ENCODE results near the gene BEAN1.
"Not testable (repeated sequence)": the region's sequence is repeated elsewhere in the genome, so short reads cannot be mapped to it uniquely, and the experiment has no call there.

BEAN1 gene

DNA sequence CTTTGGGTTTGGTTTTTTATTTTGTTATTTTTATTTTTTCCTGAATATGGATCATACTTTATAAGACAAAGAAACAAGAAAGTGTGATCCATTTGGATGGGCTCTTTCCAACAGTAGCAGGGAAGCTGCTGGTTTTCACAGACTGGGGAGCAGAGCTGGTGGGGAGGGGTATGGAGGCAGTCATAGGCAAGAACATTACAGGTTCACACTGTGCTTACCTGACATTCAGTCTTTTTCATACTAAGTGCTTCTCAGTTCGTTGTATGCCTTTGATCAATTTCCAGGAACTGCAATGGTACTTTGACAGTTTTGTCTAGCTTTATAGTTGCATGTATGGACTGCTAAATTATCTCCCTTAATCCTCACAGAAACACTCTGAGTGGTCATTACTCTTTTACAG lies 27.7 kb downstream of the BEAN1 start:
- DNase-seq (ENCODE audit: insufficient read length, low spot score) (no peak), FAIRE-seq (no peak)
- TF ChIP-seq POLR2A (IDR thresholded peaks at IDR 0.05; ENCODE audit: low read depth, low read length): no peak

DNA sequence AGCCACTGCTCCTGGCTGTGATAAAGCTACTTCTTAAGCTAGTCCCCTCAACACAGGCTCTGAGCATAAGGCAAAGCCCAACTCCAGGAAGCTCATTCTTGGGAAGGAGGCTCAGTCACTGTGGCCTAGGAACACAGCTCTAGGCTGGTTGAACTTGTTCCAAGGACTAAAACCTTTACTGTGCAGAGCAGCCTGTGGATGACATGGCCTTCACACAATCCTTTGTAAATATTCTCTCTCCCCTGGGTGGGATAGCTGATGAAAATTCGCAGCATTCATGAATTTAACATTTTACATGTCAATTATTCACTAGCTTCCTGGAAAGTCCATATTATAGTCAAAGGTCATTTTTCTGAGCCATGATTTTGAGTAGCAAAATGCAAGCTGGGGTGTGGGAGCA lies 28.9 kb downstream of the BEAN1 start:
- FAIRE-seq (no peak), DNase-seq (ENCODE audit: insufficient read length, low spot score) (no peak)
- no peak for TF ChIP-seq POLR2A (IDR thresholded peaks at IDR 0.05; ENCODE audit: low read depth, low read length)

DNA sequence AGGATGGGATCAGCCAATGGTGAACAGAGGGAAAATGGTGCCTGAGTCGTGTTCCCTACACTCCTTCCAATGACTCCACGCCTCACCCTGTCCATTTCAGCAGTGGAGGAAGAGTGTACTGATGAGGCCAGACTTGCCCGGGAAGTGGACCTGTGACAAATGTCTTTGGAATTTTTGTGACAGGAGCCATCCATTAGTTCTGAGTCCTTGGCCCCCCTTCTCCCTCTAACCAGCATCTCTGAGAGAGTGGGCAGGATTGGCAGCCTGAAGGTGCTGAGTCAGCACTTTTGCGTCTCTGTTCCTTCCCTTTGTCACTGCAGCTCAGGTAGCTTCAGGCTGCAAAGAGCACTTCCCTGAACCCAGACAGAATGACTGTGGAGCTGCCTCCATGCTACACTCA lies 30.8 kb downstream of the BEAN1 start:
- no peak for DNase-seq (ENCODE audit: insufficient read length, low spot score)
- TF ChIP-seq POLR2A (IDR thresholded peaks at IDR 0.05; ENCODE audit: low read depth, low read length): no peak
- FAIRE-seq: no peak

GRCh38 chr16:66458292-66458691 lies 31.2 kb downstream of the BEAN1 start:
- FAIRE-seq: no peak
- no peak for DNase-seq (ENCODE audit: insufficient read length, low spot score)
- TF ChIP-seq POLR2A (IDR thresholded peaks at IDR 0.05; ENCODE audit: low read depth, low read length): no peak

GRCh38 chr16:66458853-66459252 lies 31.8 kb downstream of the BEAN1 start:
- DNase-seq (ENCODE audit: insufficient read length, low spot score) (no peak), FAIRE-seq (no peak)
- TF ChIP-seq POLR2A (IDR thresholded peaks at IDR 0.05; ENCODE audit: low read depth, low read length): no peak

DNA sequence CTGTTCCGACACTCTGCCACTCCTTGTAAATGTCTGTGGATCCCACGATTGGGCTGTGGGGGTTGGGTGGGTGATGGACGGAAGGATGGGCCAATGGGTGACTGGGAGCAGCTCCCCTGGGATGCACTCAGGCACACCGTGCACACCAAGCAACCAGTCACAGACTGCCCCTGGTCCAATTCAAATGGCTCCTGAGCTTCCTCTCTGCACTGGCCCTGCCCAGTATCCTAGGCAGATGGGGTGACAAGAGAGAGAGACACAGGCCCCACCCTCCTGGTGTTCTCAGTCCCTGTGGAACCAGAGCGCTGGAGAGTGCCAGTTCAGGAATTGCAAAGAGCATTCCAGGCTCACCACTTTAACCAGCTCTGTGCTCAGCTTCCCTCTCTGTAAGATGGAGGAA lies 32.8 kb downstream of the BEAN1 start:
- FAIRE-seq: no peak
- DNase-seq (ENCODE audit: insufficient read length, low spot score): peak; percentile 50
- no peak for TF ChIP-seq POLR2A (IDR thresholded peaks at IDR 0.05; ENCODE audit: low read depth, low read length)

DNA sequence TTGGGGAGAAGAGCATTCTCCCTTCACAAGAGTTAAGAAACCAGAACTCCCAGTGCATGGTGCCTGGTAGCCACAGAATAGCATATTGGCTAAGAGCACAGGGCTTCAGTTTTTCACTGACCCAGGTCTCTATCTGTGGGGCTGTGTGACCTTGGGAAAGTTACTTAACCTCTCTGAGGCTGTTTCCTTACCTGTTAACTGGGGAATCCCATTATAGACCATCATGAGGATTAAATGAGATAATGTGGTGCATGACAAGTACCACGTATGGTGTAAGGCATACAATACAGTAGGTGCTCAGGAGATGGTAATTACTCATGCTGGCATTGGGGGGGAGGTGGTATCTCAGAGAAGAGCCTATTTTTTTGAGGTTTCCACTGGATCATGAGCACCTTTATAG lies 33.6 kb downstream of the BEAN1 start:
- DNase-seq (ENCODE audit: insufficient read length, low spot score) (no peak), FAIRE-seq (no peak)
- TF ChIP-seq POLR2A (IDR thresholded peaks at IDR 0.05; ENCODE audit: low read depth, low read length): no peak

DNA sequence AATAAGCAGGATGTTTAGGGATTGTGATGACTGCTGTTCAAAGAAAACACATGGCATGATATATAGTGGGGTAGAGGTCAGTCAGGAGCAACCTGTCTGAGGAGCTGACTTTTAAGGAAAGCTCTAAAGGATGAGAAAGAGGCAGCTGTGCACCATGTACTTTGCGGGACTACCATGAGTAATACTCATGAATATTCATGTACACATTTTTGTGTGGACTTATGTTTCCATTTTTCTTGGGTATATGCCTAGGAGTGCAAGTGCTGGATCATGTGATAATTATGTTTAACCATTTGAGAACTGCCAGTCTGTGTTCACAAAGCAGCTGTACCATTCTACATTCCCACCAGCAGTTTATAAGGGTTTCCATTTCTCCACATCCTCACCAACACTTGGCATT lies 35.8 kb downstream of the BEAN1 start:
- no peak for FAIRE-seq
- DNase-seq (ENCODE audit: insufficient read length, low spot score): no peak
- no peak for TF ChIP-seq POLR2A (IDR thresholded peaks at IDR 0.05; ENCODE audit: low read depth, low read length)

DNA sequence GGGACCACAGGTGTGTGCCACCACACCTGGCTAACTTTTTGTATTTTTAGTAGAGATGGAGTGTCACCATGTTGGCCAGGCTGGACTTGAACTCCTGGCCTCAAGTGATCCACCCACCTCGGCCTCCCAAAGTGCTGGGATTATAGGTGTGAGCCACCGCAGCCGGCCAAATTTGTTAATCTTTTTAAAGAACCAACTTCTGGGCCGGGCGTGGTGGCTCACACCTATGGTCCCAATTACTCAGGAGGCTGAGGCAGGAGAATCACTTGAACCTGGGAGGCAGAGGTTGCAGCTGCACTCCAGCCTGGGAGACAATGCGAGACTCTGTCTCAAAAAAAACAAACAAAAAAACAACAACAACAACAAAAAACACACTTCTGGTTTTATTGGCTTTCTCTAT lies 38.9 kb downstream of the BEAN1 start:
- FAIRE-seq; DNase-seq (ENCODE audit: insufficient read length, low spot score): not testable (repeated sequence)

DNA sequence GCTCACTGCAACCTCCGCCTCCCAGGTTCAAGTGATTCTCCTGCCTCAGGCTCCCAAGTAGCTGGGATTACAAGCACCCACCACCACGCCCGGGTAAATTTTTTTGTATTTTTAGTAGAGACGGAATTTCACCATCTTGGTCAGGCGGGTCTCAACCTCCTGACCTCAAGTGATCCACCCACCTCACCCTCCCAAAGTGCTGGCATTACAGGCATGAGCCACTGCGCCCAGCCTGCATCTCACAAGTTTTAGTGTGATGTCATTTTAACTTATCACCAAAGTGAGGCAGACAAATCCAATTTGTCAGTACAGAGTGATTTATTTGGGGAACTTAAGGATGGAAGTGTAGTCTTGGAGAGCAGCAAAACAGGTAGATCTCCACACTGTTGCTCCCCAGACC lies 39.5 kb downstream of the BEAN1 start:
- FAIRE-seq; DNase-seq (ENCODE audit: insufficient read length, low spot score): not testable (repeated sequence)

- TF ChIP-seq POLR2A (IDR thresholded peaks at IDR 0.05; ENCODE audit: low read depth, low read length): no peak
- FAIRE-seq (no peak), DNase-seq (ENCODE audit: insufficient read length, low spot score) (no peak)
These were observed 40.5 kb downstream of the BEAN1 start for GRCh38 chr16:66467611-66468010.

DNA sequence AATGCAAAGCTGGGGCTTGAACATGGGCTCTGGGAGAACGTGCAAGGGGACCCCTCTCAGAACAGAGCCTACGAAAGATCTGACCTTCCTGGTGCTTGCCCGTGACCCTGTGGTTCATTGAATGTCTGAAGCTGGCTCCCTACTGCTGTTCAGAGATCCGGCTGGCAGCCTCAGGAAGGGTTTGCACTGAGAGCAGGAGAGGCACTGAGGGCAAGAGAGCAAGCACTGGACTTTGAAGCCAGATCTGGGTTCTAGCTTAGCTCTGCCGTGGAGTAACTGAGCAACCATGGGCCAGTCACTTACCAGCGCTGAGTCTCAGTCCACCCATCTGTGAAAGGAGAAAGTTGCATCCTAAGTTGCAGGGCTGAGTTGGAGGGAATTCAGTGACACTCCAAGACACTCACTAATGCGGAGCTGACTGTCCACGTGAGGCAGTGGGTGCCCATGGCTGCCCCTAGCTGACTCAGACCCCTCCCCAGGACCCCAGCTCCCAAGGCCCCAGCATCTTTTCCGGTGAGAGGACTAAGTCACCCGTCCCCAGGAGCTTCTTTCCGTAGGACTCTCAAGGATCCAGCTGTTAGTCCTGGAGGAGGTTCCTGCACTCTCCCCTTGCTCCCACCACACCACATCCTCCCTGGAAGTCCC lies 41.3 kb downstream of the BEAN1 start:
- no peak for TF ChIP-seq POLR2A (IDR thresholded peaks at IDR 0.05; ENCODE audit: low read depth, low read length)
- DNase-seq (ENCODE audit: insufficient read length, low spot score) (no peak), FAIRE-seq (no peak)

- FAIRE-seq: no peak
- DNase-seq (ENCODE audit: insufficient read length, low spot score): no peak
- no peak for TF ChIP-seq POLR2A (IDR thresholded peaks at IDR 0.05; ENCODE audit: low read depth, low read length)
These were observed 42.3 kb downstream of the BEAN1 start for GRCh38 chr16:66469291-66469946.

- TF ChIP-seq POLR2A (IDR thresholded peaks at IDR 0.05; ENCODE audit: low read depth, low read length): no peak
- DNase-seq (ENCODE audit: insufficient read length, low spot score): no peak
- no peak for FAIRE-seq
These were observed 43.0 kb downstream of the BEAN1 start for GRCh38 chr16:66469947-66470546.

GRCh38 chr16:66470556-66470955 lies 43.5 kb downstream of the BEAN1 start:
- FAIRE-seq (no peak), DNase-seq (ENCODE audit: insufficient read length, low spot score) (no peak)
- TF ChIP-seq POLR2A (IDR thresholded peaks at IDR 0.05; ENCODE audit: low read depth, low read length): no peak

Data from H54 (cell line).